ENCODE results near the gene HOXC5.

DNA sequence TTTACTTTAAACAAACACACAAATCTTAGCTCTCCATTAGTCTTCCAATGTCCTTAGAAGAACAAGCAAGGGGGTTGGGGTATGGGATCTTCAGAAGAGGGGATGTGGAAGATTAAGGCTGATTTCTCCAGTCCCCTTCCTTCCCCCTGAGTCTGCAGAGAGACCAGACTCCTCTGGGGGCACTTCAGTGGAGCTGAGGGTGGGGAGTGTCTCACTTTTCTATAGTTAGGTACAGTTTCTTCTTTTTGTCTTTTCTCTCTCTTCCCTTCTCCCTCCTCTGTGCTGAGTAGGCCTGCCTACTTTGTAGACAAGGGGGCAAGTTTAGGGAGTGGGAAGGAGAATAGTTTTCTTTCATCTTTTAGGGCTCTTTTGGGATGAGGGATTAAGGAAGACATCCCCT, 23.3 kb downstream of the HOXC5 start:
- TF ChIP-seq POLR2A (IDR thresholded peaks at IDR 0.05), result no peak
- TF ChIP-seq, protein P1, sequence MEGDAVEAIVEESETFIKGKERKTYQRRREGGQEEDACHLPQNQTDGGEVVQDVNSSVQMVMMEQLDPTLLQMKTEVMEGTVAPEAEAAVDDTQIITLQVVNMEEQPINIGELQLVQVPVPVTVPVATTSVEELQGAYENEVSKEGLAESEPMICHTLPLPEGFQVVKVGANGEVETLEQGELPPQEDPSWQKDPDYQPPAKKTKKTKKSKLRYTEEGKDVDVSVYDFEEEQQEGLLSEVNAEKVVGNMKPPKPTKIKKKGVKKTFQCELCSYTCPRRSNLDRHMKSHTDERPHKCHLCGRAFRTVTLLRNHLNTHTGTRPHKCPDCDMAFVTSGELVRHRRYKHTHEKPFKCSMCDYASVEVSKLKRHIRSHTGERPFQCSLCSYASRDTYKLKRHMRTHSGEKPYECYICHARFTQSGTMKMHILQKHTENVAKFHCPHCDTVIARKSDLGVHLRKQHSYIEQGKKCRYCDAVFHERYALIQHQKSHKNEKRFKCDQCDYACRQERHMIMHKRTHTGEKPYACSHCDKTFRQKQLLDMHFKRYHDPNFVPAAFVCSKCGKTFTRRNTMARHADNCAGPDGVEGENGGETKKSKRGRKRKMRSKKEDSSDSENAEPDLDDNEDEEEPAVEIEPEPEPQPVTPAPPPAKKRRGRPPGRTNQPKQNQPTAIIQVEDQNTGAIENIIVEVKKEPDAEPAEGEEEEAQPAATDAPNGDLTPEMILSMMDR (IDR thresholded peaks at IDR 0.05), result no peak
